Fibroblast of upper back skin (primary cell): ENCODE data around the gene EFTUD2.
"Not testable (repeated sequence)": the region's sequence is repeated elsewhere in the genome, so short reads cannot be mapped to it uniquely, and the experiment has no call there.

ENCODE experiments used
- DNase-seq: peaks from one replicate; pipeline ENCODE4 v3.0.0-alpha.2; 2013

EFTUD2 gene

DNA sequence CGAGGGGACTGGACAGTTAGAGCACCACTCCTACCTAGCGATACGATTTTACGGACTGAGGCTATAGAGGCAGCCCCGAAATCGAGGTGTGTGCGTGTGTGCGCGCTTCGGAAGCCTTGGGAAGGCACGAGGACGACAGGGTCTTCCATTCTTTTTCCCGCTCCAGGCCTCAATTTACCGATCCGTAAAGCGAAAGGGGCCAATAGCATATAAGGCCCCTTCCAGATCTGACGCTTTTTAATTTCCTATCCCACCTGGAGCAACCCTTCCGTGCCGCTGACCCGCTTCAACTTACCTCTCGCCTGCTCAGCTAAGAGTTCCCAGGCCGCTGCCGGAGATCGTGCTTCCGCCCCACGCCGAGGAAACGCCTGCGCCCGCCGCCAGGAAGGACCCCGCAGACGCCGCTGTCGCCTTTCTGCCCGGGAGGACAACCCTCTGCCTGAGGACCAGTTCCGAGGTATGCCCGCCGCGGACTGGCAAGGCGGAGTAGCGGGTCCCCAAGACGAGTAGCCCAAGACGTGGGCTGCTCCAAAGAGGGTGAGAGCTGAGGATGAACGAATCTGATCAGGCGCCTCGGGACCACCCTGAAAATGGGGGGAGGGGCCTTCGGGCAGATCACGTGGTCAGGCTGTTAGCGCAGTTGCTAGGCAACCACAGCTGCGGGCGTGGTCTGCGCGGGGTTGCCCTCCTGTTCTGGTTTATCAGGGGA lies at the start of gene EFTUD2:
Gene EFTUD2, minus strand, starts transcription at position 372 of the 709 bp plus-strand sequence. CDS start 4,924 bp downstream, outside the sequence.
- peak; percentile 86 for DNase-seq

DNA sequence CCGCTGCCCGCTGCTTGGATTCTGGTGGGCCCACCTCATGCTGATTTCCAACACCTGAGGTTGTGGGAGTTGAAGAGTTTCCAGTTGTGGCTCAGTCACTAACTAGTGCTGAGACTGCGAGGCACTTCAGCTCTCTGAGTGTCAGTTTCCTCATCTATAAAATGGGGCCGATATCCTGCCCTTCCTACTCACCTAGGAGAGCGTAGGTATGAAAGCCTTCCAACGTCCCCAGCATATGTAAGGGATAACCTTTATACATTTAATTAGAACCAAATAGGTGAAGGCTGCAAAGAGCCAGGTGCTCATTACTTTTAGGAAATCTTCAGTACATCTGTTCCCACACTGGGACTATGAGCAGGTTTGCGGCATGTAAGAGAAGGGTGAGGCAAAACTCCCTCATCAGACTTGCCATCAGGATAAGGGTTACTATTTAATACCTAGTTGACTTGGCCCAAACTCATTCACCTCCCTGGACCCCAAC lies 49.1 kb upstream of the EFTUD2 start:
- no peak for DNase-seq

DNA sequence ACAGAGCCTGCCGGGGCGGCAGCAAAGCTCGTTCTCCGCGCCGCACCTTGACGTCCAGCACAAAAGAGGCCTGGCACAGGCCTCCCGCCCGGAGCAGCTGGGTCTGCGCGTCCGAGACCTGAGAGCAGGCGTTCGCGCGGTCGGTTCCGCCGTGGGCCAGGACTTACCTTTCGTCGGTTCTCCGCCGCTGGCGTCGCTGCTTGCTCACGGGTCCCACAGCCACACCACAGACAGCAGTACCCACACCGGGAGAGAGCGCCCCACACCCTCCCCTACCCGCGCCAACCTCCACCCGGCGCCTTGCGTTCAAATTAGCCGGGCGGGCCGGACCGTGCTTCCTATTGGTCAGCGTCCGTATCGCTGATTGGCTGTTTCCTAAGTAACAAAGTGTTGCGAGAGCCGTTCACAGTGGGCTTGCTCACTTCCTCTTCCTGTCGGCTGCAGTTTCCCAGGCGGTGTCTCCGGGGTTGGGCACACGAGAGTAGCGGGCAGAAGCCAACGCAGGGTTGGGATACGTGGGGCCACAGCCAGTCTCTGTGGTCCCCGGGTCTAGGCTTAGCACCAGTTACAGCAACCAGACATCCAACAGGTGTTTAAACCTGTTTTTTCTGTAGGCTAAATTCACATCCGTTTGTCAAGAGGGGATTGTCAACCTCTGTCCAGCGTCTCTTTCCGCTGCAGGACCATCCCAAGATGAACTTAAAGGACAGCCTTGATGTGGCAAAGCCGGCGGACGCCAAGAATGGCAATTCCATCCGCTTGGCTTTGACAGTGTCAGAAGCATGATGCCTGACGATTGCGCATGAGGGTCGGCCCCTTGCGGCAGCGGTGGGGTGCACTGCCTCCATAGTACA lies 48.4 kb upstream of the EFTUD2 start, which contains the start of gene KIF18B:
Gene KIF18B, minus strand, starts transcription at position 313 of the 854 bp plus-strand sequence. CDS start 11,429 bp downstream, outside the sequence.
- DNase-seq = peak; percentile 94

DNA sequence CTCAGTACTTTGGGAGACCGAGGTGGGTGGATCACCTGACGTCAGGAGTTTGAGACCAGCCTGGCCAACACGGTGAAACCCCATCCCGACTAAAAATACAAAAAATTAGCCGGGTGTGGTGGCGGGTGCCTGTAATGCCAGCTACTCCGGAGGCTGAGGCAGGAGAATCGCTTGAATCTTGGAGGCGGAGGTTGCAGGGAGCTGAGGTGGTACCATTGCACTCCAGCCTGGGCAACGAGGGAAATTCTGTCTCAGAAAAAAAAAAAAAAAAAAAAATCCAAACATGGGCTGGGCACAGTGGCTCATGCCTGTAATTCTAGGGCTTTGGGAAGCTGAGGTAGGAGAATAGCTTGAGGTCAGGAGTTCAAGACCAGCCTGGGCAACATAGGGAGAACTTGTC lies 46.4 kb upstream of the EFTUD2 start:
- not testable (repeated sequence) for DNase-seq

DNA sequence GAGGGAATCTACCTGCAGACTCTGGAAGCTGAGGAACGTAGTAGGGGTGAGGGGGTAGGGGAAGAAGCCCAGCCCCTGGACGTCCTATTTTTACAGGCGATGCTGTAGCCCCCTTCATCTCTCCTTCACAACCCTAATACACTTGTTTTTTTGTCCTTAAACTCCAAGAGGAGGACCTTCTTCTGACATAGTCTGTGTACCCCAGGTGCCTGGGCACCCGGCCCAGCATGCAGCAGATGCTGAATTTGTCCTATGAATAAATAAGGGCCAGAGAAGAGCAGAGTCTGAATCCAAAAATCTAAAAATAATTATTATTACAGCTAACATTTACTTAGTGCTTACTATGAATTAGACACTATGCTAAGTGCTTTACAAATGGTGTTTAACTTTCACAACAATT lies 43.2 kb upstream of the EFTUD2 start:
- DNase-seq = no peak

DNA sequence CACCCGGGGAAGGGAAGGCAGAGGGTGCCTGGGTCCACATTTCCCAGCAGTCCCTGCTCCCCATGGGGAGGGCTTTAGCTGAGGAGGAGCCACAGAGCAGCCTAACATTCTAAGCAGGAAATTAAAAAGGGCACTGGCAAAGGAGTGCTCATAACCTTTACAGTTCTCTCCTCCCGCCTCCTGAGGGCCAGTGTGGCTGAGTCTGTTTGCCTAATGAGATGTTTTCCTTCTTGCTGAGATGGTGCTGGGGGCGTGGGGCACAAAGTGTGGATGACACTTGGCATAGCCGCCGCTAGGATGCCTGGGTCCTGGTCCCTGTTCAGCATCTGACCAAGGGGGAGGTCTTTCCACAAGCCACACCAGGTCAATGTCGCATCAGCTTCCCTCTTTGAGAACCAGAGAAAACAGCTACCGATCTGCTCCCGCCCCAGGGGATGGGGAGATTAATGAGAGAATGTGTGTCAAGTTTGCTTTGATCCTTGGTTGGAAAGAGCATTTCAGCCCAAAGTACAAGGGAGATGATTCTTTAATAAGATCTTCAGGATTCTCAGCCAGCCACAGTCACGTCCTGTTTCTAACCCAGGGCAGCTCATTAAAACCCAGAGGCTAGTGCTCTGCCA lies 42.6 kb upstream of the EFTUD2 start:
- DNase-seq = no peak

DNA sequence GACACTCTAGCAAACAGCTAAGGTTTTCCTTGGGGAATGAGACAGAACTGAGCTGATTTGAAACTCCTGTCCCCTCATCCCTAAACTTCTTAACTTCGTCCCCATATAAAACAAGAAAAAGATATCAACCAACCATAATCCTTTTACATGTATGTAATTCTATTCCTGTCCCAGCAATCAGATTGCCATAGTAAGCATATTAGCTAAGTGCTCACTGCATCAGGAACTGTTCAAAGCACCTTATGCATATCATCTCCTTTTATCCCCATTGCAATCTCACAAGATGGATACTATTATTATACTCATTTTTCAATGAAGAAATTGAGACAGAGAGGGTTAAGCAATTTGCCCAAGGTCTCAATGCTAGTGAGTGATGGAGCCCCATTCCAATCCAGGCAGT lies 41.5 kb upstream of the EFTUD2 start:
- no peak for DNase-seq

DNA sequence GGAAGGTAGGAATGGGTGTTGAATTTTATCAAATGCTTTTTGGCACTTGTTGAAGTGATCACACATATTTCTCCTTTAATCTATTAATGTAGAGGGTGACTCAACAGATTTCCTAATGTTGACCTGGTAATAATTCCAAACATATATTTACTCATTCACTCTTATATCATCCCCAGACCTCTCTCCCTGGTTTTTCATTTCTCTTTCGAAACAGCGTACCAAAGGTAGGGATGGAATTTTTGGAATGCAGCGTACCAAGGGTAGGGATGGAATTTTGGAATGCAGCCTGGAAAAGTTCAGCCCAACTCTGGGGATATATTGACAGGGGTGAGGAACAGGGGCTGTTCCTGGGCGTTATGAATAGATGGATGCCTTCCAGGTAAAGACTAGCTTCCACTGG lies 41.1 kb upstream of the EFTUD2 start:
- DNase-seq = peak; percentile 82

DNA sequence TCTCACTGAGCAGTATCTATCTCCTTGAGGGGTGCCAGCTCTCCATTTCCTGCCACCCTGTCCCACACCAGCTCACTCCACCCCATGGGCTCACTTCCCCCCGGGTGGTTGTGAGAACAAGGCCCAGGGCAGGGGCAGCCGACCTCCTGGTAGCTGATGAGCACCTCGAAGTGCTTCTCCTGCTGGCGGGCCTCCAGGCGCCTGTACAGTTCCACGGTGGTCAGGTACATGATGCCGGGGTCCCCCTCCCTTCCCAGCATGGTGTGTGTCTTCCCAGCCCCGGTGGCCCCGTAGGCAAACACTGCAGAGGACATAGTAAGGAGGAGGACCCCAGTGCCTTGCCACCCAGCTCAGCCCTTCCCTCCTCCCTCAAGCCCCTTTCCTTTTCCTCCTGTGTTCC lies 35.9 kb upstream of the EFTUD2 start:
- DNase-seq = no peak

DNA sequence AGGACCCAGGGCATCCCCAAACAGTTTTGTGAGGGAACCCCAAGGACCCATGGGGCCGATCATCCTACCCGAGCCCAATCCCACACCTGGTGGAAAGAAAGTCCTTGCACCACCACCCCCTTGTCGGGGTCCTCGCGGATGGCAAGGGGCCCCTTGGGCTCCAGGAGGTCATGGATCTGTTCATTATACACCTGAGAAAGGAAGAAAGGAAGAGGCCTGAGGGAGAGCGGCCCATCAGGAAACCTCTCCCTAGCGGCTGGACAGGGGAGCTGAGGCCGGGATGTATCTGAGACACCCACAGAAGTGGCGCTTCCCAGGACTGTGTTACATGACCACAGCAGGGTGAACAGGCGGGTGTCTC lies 35.5 kb upstream of the EFTUD2 start:
- DNase-seq = no peak

DNA sequence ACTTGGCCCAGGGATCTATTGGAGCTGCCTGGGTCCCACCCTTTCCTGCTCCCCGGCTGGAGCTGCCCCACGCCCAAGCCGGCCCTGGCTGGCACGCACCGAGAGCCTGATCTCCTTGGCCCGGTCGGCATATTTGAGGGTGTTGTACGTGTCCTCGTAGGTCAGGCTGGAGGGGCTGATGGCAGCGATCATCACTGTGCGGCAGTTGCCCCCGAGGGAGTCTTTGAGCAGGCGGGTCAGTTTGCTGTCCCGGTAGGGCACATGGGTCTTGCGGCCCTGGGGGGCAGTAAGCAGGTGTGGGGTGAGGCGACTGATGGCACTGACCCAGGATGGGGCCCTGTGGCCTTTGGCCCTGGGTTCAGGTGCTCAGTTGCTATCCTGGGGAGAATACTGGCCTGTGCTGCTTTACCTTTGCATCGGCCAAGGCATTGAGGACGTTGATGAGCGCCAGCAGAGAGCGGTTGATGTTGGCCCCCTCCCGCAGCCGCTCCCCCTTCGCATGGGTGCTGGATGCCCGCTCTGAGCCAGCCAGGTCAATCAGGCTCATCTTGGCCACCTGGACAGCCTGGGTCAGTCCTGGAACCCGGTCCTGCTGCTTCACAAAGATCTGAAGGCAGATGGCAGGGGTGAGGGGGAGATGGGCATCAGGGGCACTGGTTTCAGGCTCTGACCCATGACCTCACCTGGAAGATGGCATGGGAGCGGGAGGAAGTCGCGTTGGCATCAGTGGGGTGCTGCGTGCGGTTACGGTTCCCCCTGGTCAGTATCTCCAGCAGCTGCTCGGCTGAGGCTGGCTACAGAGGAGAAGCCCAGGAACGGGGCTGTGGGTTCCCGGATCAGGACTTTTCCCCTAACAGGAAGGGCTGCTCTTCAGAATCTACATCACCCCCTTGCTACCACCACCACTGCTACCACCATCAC lies 34.8 kb upstream of the EFTUD2 start:
- no peak for DNase-seq

DNA sequence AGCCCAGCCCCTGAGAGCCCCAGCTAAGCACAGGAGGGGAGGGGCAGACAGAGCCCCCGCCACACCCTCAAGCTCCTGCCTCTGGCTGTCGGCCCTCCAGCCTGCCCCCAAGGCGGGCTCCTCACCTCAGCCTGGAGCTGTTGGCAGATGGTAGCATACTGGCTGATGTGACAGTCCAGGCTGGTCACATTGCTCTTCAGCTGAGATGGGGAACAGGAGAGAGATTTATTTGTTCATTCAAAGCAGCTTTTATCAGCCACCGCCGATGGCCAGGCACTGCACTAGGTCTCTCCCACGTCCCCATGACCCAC lies 33.5 kb upstream of the EFTUD2 start:
- no peak for DNase-seq

DNA sequence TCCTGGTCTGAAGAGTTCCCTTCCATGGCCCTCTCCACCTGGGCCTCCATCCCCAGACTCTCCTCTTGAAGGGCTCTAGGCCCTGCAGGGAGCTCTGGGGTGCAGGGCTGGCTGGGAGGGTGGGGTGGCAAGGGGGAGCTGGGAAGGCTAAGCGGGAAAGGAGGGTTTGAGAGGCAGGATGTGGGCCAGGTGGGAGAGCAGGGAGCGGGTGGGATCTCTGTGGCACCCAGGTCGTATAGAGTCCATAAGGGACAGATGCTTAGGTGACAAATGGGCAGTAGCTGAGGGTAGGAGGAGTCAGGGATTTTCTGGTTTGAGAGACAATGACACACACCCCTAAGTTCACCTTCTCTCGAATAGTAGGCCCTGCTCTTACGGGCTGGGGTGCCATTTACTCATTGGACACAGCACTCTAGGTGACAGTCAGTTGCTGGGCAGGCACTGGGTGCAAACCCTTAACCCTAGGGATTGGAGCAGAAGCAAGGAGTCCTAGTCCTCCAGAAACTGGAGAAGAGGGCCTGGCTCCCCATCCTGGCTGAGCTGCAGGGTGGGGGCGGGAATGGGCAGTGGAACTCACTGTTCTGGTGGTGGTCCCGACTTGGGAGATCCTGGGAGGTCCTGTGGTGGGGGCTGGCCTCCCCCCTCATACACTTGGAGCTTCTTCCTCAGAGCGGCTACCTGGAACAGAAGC lies 33.0 kb upstream of the EFTUD2 start:
- DNase-seq = no peak

DNA sequence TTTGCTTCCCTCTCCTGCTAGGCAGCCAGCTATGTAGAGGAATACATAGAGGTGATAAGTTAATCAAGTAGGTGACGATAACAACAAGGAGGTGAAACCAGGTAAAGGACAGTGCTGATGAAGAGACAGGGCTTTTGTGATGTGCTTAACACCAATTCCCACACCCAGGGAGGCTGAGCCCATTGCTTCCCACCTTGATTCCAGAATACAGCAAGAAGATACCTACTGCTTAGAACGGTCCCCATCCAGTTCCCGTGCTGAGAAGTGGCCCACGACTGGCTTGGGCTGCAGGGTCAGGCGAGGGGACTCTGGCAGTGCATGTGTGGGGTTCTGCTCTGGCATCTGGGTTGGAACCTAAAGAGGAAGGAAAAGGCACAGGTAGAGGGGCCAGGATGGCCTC lies 32.1 kb upstream of the EFTUD2 start:
- DNase-seq = no peak

DNA sequence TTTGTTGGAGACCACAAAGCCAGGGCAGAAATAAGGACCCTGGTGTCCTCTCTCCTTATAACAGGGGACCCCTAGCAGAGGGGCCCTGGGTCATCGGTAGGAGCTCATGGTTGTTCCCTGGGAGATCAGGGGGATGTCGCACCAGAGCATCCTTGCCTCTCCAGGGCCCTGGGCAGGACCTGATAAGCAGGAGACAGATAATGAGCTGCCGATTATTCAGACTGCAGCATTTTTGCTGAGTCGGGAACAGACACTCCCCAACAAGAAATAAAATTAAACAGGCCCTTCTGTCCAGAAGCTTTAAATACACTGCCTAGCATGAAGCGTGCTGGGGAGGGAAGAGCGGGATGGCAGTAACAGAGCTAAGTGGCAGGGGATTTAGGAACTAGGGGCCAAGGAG lies 31.4 kb upstream of the EFTUD2 start:
- no peak for DNase-seq

DNA sequence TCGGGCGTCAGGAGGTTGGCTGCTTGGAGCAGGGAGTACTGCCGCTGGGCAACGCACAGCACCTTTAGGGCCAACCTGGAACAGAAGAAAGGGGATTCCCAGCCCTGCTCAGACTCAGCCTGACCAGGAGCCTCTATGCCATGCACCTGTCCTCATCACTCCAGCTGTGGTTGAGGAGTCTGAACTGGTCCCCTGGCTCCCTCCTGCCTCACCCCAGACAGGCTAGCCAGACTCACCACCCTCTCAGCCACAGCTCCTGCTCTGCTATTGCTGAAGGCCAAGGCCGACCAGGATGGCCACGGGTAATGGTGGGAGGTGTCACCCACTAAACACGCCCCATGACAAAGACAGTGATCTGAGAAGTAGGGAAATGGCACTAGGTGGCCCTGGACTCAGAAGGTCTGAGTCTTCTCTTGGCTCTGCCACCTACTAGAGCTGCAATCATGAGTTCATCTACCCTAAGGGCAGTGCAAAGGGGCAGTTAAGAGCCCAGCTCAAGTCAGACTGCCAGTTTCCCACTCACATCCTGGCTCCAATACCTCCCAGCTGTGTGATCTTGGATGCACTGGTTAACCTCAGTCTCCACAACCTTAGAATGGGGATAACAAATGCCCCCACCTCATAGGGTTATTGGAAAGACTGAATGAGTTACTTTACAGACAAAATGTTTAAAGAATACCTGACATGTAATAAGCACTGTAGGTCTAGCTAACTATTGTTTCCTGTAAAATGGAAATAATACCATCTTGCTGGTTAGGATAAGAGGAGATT lies 29.9 kb upstream of the EFTUD2 start:
- DNase-seq = no peak

DNA sequence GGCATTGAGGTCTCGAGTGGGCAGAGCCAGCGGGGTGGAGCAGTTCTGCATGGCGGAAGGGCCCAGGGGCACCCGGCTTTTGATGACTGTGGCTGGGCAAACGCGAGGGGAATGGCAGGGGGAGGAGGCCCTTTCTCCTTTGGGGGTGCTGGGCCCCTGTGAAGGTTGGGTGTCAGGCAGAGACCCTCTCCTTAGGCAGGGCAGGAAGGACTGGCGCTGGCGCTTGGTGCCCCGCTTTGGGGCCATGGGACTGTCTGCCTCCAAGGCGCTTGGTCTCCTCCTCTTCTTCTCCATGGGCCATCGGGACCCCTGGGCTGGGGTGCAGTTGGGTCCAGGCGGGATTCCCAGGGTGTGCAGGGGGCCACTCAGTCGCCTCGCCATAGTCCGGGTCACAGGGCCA lies 28.9 kb upstream of the EFTUD2 start:
- DNase-seq = no peak

DNA sequence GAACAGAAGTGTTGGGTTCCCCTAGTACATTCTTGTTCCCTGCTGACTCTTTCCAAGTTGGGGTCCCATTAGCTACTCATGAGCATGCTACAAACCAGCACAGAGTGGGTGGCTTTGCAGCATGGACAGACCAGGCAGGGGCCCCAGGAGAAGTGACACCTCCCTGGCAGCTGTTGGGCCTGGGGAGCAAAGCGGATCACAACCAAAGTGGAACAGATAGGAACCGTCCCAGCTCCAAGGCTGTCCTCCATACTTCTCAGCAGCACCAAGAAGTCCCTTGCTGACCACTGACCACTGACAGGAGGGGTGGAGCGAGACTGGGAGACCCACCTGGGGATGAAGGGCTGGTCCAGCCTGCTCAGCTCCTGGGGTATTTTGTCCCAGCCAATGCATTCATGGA lies 28.5 kb upstream of the EFTUD2 start:
- DNase-seq = no peak

DNA sequence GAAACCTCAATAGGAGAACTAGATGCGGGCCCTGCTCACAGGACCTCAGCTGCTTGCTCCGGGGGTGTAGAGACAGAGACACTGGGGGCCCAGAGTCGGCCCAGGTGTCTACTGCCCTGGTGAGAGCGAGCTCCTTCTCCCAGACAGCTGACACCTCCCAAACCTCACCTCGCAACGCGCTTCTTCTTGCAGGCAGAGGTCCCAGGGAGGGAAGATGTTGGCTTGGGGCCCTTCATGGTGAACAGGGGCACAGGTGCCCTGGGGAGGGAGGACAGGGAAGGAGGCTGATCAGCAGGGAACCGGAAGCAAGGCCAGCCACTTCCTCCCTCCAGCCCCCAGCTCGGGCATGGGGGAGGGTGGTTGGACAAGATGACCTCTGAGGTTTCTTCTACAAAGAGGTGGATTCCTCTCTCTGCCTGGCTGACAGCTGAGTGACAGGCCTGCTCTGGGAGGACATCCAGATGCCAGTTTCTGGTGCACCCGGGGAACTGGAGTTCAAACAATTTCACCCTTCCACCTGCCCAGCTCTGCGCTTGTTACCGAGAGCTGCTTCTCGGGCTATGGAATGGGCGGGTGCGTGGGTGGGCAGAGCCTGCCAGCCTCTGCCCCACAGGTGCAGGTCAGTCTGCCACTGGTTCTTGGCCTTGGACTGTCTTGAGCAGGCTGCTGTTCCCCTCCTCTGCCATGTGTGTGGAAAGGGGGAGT lies 27.7 kb upstream of the EFTUD2 start:
- no peak for DNase-seq
